Measurements from ENCODE around the gene LINC00632.
"Not testable (repeated sequence)": the region's sequence is repeated elsewhere in the genome, so short reads cannot be mapped to it uniquely, and the experiment has no call there.

The LINC00632 gene

GRCh38 chrX:140709421-140709846, at the start of gene LINC00632:
Gene LINC00632, plus strand, starts transcription at chrX:140709759.
- DNase-seq = no peak

- no peak for DNase-seq
Observed at GRCh38 chrX:140661643-140662042, 47.9 kb upstream of the LINC00632 start.

- peak; percentile 10 for DNase-seq
Observed at GRCh38 chrX:140664939-140665338, 44.6 kb upstream of the LINC00632 start.

- no peak for DNase-seq
Observed at GRCh38 chrX:140672840-140673731, 36.5 kb upstream of the LINC00632 start.

- no peak for DNase-seq
Observed at GRCh38 chrX:140687706-140688105, 21.9 kb upstream of the LINC00632 start.

GRCh38 chrX:140691596-140691995, 18.0 kb upstream of the LINC00632 start:
- not testable (repeated sequence) for DNase-seq

GRCh38 chrX:140697618-140698017, 11.9 kb upstream of the LINC00632 start:
- DNase-seq = peak; percentile 2

GRCh38 chrX:140701480-140701879, 8.1 kb upstream of the LINC00632 start:
- DNase-seq = peak; percentile 18

- DNase-seq = no peak
Observed at GRCh38 chrX:140710710-140711109, 1.2 kb downstream of the LINC00632 start.

- no peak for DNase-seq
Observed at GRCh38 chrX:140711894-140712293, 2.3 kb downstream of the LINC00632 start.

GRCh38 chrX:140712413-140713173, 3.0 kb downstream of the LINC00632 start:
- DNase-seq = peak; percentile 36

- DNase-seq = peak; percentile 13
Observed at GRCh38 chrX:140713174-140713539, 3.6 kb downstream of the LINC00632 start.

- no peak for DNase-seq
Observed at GRCh38 chrX:140715787-140716186, 6.2 kb downstream of the LINC00632 start.

GRCh38 chrX:140723121-140723715, 13.7 kb downstream of the LINC00632 start:
- no peak for DNase-seq

- DNase-seq = no peak
Observed at GRCh38 chrX:140724309-140724708, 14.8 kb downstream of the LINC00632 start.

GRCh38 chrX:140724736-140725135, 15.2 kb downstream of the LINC00632 start:
- no peak for DNase-seq

- no peak for DNase-seq
Observed at GRCh38 chrX:140725500-140725899, 15.9 kb downstream of the LINC00632 start.

- DNase-seq = peak; percentile 44
Observed at GRCh38 chrX:140733766-140734342, 24.3 kb downstream of the LINC00632 start.

GRCh38 chrX:140744085-140744484, 34.5 kb downstream of the LINC00632 start:
- peak; percentile 65 for DNase-seq

- DNase-seq = no peak
Observed at GRCh38 chrX:140756941-140757340, 47.4 kb downstream of the LINC00632 start.

- peak; percentile 70 for DNase-seq
Observed at GRCh38 chrX:140762061-140762460, 52.5 kb downstream of the LINC00632 start.

GRCh38 chrX:140764401-140764919, 54.9 kb downstream of the LINC00632 start:
- DNase-seq = peak; percentile 33

Data from activated CD4-positive, alpha-beta T cell treated with anti-CD3 and anti-CD28 coated beads, Interleukin-2, Interleukin-6, amounts not matched to agents 100 ng/mL and 50 ng/mL, durations not matched to agents 16 hours and 8 hours (primary cell).